Stimulated activated CD8-positive, alpha-beta memory T cell treated with anti-CD3 and anti-CD28 coated beads, Interleukin-7, amount 100 ng/mL, for 1 hour (primary cell): ENCODE results near the gene CD47.

Experiments
- DNase-seq, 2 donors: peaks; one replicate each; pipeline ENCODE4 v3.0.0-alpha.2; 2020; ENCODE audit warnings: low read depth in 2 of 2

The CD47 gene

DNA sequence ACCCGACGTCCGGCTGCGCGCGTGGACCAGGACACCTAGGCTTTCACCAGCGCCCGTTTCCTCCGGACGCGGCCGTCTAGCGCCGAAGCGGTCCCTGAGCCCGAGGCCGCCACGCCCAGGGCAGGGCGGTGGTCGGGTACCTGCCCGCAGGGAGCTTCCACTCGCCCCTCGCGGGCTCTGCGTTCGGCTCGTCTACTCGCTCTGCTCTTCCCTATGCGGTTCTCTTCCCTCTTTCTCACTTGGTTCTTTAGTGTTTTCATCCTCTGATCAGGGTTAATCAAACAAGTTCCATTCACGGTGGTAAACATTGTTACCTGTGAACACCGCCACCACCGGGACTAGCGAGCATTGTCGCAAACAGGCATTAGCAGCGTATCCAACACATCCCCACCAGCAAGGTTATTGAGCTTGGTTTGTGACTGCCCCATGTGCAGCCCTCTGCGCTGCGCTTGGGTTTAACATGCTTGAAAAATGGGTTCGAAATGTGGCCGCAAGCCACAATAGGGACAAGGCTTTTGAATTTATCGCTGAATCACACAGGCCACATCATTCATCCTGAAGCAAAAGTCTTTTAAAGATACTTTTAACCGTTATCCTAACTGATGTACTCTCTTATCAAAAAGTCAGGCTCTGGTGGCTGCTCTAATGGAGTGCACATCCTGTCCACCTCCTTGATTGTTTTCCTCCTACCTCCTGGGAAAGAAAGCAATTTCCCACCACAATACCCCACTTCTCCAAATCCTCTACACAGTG, 843 bp upstream of the CD47 start:
- DNase-seq: no peak

DNA sequence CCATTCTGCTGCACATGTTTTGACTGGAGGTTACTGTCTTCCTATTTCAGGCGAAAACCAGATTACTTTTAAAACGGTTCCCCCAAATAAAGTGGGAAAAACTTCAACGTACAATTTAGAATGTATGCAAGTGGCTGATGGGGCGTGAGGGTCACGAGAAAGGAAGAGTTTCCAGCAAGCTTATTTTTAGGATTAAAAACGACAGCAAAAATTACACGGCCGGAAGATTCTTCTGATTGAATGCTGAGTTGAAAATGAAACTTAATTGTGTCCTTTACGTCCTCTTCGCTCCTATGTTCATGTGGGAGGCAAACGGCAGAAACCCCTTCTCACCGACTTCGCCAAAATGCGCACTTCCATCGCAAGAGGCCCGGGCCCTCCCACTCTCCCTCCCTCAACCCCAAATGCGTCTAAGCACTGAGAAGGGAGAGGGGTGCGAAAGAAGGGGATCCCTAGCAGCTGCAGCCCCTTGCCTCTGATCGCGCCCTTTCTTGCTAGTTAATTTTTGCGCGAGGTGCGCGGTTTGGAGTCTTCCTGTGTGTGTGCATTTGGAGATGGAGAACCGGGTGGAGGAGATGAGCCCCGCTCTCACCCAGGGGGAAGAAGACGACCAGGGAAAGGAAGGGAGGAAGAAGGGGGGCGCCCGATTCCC, 656 bp downstream of the CD47 start:
- peak in 1 of 2 donors; percentile 21 for DNase-seq

DNA sequence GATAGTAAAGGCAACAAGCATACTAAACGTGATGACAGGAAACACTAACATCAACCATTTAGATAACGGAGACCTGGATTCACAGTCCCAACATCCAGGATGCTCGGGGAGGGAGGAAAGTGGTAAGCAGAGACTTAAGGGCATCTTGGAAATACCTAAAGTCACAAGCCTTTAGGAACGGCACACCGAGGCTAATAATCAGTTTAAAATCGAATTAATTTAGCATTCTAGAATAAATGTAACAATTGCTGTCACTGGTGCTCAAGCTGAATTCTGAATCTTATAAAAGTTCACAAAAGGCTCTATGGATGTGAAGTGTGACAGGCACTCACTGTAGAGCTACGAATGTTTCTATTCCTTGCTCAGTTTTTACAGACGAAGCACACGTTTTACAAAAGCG, 1.3 kb downstream of the CD47 start:
- no peak for DNase-seq

DNA sequence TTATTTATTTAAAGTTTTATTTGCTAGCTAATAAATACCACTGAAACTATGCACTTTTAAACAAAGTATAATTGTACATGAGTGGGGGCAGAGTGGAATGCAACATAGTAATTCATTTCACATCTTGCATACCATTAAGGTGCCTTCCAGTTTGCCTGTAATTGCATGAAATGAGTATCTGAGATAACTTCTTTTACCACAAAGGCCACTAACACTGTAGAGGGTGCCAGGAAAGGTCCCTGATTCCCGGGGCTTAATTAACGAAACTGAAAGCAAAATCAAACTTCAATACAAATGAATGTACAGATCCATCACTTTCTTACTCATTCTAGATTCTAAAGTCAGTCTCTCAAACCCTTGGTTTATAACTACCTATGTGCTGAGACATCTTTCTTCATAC, 2.1 kb downstream of the CD47 start:
- no peak for DNase-seq

DNA sequence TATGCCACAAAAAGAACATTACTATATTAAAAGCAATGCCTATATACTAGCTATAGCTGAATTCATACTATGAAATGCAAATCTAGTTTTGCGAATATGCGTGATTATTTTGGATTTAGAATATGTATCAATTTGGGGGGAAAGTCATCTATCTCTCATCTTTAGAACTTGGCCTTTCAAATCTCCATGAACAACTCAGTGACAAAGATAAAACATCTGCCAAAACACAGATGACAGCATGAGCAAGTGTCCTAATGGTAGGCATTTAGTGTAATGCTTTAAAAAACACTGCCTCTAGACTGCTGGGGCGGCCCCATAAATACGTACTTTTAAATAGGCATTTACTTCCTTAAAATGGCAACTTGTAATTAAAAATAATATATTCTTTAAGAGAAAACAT, 2.7 kb downstream of the CD47 start:
- DNase-seq: no peak

DNA sequence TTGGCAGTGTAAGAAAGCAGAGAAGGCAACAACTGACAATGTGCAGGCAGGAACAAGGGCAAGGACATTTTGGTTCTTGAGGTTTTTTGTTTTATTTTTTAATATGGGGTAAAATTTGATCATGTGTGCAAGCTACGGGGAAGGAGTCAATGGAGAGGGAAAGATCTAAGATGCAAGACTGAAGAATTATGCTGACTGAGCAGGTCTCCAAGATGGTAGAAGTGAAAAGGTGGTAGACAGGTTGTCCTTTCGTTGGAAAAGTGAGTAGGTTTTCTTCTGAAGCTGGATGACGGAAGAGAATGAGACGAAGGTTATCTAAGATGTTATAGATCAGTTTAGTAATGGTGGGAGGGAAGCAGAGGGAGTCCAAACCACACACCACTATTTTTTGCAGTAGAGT, 4.2 kb downstream of the CD47 start:
- no peak for DNase-seq

DNA sequence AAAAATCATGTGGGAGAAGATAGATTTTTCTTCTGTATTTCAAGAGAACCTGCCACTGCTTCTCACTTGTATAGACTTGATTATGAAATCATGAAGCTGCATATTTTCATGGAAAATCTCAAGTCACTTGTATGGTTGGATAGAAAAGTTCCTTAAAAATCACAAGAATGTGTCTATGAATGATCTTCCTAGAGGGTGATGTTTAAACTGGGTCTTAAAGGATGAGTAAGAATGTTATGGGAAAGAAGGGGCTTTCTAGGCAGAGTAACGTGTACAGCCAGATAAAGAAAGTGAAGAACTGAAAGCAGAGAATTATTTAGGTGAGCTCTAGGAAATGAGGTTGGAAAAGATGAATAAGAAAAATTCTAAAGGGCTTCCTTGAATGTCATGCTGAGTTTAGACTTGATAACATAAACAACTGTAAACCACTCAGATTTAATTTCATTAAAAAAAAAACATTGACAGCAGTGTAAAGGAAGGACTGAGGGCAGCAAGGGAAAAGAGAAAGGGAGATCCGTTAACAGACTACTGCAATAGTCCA, 5.0 kb downstream of the CD47 start:
- no peak for DNase-seq

DNA sequence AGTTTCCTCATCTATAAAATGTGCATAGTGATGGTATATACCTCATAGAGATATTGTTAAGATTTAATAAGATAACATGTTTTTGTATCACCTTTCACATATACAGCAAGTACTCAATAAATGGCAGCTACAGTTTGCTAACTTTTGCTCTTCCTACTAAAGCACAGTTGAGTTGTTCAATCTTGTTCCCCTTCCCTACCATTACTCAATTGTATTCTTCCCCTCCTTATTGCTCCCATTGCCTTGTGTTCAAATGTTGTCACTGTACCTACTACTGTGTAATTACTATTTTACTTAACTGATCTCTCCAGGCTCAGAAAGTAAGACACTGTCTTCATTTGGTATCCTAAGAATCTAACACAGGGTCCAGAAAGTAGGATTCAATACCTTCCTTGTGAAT, 5.5 kb downstream of the CD47 start:
- no peak for DNase-seq

DNA sequence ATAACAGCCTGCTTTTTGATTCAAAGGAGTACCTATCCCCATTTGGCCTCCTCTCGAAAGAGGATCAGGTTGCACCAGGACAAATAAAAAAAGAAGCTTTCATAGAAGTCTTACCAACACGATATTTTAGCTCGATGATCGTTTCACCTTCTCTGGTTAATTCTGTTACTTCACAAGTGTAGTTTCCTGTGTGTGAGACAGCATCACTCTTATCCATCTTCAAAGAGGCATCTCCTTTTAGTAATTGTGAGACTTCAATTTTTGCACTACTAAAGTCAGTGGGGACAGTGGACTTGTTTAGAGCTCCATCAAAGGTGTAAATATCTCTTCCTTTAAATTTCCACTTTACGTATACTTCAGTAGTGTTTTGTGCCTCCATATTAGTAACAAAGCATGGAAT, 11.0 kb downstream of the CD47 start:
- no peak for DNase-seq

DNA sequence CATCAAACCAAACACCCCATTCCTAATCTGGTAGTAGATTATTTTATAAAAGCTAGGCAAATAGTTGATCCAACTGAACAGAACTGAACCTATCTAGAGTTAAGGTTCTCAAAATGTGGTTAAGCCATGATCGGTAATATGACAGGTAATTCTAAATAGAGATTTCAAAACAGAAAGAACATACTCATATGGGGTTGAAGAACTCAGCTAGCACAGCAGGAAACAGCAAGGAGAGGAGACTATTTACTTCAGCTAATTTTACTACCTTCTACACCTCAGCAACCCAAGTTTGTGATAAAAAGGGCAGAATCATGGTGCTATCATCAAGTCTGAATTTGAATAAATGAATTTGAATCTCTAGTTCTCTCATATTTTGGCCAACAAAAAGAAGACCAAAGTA, 11.8 kb downstream of the CD47 start:
- DNase-seq: no peak

DNA sequence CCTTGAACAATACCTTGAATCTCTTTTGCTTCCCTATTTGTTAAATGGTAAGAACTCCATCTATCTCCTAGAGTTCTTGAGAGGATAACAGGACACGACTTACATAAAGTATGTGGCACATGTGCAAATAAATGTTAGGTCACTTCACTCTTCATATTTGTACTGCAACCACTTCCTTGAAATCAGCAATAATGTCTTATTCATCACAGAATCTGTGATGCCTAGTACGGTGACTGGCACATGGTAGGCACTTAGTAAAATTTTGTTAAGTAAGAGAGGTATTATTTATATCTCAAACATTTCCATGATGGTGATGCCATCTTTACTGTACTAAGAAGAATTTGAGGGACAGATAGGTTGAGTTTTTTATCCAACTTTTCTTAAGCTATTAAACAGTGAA, 14.3 kb downstream of the CD47 start:
- DNase-seq: no peak

DNA sequence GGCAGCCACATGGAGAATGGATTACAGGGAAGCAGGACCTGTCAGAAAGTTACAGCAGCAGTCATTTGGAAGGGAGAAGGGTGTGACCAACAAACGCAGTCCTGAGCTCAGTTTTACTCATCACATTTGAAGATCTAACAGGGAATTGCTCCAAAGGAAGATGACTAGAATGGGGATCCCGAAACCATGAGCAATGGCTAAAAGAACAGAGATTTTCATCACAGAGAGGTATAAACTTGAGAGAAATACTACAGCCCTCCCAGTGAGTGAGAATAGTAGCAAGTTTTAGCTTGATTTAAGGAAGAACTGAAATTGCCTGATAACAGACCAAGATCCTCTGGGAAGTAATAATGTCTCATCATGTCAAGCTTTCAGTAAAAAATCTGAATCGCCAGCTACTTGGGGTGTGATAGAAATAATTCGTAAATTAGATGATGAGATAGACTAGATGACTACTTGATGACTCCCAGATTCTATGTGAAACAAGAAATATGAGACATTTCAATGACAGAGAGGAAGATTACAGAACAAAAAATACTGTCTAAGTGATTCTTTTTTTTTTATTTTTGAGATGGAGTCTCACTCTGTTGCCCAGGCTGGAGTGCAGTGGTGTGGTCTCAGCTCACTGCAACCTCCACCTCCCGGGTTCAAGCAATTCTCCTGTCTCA, 16.9 kb downstream of the CD47 start:
- DNase-seq: no peak

DNA sequence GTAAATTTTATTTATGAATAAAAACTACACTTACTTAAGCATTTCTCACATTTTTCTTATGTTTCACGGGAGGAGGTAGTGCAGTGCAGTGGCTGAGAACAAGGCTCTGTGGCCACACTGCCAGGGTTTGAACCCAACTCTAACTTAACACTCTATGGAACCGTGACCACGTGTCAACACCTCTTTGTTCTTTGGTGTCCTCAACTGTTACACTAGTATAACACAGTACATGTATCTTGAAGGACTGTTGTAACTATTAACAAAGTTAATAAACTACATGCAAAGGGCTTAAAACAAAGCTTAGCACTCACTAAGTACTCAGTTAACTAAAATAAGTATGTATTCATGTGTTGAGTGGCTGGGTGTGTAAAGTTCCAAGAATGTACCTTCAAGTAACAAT, 19.5 kb downstream of the CD47 start:
- DNase-seq: no peak

DNA sequence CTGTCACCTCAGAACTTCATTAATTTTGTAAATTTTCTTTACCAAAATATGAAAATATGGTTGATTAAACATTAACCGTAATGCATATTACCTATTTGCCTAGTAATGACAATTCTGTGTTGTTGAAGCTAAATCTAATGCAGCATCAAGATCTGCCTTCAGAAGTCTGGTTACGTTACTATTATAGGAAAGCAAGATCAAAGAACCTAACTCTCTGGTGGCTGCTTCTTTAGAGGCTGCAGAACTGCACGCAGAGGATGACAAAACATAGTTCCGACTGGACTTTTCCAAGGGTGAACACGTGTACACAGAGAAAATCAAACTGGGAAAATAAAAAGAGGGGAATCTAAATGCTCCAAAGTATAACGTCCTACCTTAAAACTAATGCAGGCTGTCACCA, 20.5 kb downstream of the CD47 start:
- no peak for DNase-seq

DNA sequence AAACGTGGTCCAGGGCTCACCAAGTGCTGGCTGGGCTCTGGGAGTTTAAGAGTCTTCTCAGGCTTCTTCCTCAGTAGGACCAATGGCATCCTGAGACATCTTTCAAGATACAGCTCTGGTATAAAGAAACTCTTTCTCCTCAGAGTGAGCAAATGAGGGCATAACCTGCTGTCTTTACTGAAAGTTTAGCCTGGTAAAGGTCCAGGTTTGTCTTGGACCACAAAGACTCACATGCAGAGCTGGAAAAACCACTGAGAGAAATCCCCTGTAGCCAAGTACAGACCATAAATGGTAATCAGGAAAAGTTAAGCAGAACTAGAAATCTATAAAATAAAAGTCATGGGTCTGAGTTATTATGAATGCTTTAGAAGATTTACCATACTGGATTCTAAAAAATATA, 23.1 kb downstream of the CD47 start:
- DNase-seq: no peak

DNA sequence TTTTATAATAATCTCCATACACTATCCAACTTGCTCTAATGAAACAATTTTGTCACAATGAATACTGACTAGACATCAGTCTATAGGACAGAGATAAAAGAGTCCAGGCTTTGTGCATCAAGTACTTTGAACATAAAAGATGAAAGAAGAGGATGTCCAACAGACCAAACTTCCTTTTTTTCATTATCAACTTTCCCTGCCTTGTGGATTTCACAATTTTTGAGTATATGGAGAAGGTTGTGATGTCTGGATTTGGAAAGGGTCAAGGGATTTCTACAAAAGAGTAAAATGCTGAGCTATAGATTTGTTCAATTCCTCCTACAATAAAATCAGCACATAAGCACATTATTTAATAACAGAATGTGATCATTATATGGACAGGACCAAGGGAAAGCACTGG, 25.7 kb downstream of the CD47 start:
- DNase-seq: no peak

DNA sequence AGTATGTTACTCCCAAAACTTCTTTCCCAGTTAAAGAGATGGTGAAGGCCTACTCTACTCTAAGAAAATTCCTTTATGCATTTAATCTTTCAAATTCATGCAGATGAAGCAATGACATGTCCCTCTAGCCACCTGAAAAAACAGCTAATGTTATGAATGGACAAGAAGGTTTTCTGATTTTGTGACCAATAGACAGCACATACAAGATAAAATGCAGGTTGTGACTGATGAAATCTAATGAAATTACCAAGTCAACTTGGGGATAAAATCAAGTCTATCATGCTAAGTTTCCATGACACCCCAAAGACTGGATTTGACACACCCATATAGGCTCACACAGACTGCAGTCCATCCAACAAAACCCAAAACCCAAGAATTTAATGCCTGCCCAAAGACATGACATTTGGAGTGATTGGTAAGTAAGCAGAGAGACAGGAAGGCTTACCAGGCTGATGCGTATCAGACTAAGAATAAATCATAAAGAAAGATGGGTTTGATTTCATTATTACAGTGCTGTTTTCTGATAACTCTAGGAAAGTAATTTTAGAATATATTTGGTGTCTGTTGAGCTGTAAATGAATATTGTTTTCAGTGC, 26.4 kb downstream of the CD47 start:
- DNase-seq: no peak

DNA sequence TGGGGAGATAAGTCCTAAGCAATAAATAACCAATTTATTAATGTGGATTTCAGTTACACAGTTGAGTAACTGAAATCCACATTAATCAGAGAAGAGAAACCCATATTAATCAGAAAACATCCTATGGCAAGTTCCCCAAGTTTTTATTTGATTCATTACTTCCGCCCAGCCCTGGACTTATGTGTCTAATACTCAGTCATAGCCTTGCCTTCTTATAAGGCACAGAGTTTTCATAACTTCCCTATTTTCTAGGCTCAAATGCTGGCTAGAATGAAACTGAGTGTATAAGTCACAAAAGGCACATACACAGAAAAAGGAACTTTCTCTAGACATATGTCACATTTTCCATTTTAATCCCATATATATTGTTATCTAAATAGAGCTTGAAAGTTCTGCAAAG, 28.8 kb downstream of the CD47 start:
- DNase-seq: no peak

DNA sequence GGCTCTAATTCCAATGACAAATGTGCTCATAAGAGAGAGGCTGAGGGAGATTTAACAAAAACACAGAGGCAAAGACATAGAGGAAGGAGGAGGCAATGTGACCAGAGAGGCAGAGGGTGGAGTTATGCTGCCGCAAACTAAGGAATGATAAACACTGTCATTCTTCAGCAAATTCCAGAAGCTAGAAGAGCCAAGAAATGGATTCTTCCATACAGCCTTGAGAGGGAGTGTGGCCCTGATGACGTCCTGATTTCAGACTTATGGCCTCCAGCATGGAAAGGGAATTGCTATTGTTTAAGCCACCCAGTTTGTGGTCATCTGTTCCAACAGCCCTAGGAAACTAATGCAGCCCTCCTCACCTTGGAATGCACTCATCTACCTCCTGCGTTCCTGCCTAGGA, 30.5 kb downstream of the CD47 start:
- DNase-seq: no peak

DNA sequence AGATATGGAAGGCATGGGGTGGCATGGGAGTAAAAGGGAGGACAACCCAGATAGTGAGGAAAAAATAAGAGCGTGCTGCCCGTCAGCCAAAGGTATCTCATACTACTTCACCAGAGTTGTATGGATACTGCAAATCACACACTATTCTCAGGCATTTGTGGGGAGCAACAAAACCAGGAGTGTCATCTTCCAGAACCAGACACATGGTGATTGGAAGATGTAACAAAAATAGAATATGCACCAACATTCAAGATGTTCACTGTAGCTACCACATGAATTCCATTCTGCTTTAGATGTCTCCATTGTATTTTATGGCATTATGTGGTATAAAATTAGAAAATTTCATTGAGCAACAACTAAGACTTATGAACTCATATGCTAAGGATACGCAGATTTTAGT, 34.9 kb downstream of the CD47 start:
- no peak for DNase-seq

DNA sequence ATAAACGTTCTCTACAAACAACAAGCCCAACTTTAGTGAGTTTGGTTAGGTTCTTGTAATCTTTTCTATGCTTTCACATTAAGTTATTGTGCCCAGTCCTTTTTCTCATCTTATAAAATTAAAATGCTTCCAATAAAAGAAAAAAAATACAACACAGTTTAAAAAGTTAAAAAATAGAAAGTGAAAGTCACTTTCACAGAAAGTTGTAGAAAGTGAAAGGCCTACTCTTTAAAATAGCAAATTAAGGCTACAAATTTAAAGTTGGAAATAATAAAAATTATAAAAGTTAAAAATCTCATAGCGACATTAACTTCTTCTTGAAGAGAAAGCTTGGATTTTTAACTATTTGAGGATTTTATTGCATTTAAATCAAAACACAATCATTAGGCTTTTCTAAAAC, 35.9 kb downstream of the CD47 start:
- no peak for DNase-seq

DNA sequence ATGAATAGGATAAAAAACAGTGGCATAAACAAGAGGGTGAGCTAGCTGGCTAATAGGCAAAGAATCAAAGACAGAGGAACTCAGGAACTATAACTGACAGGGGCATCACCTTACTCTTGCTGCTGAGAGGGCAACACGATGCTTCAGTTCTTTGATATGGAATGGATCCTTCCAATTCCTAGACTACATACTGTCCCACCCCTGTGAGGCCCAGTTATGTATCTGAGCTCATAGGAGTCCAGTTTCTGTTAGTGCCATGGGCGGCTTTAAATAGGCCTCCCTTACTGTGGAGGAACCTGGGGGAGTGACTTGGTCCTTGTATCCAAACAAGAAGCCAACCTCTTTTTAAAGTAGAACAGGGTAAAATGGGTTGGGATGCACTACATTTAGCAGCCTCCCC, 37.3 kb downstream of the CD47 start:
- no peak for DNase-seq

DNA sequence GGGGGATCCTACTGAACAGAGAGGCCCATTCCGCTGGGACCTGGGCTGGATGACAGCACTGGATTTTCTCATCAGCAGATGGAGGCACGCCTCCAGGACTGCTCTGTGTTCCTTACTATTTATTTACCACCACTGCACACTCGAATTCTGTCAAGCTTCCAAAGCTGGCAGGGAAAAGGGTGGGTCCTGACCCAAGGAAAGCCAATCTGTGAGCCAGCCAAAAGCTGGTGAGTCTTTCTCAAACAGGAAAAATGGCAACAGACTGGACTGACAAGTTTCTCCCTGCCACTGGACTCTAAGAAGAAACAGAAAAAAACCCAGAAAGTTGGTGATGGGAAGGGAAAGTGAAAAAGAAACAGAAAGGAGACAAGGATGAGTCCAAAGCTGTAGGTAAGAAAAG, 37.8 kb downstream of the CD47 start:
- DNase-seq: no peak
